ENCODE results near the gene CASQ1. TPM values are rescaled to one million over a fixed set of nuclear protein-coding genes. Genes with fewer than 3 reads are reported as not detected.

Gene CASQ1
- 0.13 TPM for polyA plus RNA-seq (2013)

DNA sequence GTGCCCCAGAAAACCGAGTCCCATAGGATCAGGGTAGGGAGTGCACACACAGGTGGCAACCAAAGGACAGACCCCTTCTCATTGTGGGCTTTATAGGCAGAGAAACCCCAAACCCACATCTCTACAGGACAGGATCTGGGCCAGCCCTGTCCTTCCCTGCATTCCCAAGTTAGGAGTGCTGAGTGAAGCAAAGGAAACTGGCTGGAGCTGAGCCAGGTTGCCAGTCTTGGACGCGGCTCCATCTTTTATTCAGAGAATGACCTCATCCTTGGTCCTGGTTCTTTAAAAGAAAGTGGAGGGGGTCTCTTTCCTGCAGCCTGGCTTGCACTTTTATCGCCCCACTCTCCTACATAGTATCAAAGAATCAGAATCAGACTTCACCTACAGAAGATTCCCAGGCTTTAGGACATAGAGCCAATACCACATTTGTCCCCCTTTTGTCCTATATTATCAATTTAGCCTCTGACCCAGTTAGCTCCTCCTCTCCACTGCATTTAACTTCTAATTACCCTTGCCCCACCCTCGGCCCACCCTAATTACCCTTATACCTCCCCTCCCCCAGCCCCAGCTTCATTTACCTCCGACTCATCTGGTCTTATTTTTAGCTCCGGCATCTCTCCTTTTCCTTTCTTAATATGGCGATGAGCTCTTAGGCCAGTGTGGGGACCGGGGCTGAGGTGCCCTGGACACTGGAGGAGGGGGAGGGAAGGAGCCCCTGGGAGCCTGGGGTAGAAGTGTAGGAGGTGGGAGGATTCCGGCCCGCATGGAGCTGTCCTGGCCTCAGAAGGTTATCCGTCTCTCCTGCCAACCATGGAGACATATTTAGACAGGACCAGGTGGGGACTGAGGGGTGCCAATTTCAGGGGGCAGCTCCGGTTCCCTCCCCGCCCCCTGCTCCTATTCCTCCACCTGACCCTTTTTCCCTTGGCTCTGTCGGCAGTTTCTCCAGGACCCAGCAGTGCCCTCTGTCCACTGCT is at the start of gene CASQ1:
Gene CASQ1, plus strand, starts transcription at position 927 of the 977 bp plus-strand sequence. CDS start 177 bp downstream, outside the sequence.
- DNase-seq, result no peak
- POLR2A ChIA-PET, result interaction anchor here (0.6 kb wide), 1 partner anchor 122 kb away, joined by 3 read pairs; no protein-coding TSS in a partner anchor

DNA sequence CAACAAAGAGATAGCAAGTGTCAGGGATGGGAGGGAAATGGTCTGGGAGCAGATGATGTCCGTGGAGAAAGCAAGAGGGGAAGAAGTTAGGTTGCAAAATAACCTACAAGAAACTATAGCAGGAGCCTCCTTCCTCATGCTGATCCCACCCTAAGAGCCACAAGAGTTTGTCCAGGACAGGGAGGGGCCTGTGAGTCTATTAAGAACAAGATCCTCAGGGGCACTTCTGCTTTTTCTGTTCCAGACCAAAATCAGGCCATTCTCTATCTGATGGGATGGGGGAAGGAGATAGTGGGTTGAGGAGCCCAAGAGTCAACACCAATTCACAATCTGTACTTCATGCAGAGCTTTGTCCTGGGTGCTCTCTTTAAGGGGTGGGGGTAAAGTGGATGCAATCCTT is 46.7 kb upstream of the CASQ1 start:
- WGBS (ENCODE audit: insufficient coverage), result 0% methylated on average over 1 of the region's 1 CpG
- H3K4me3 ChIP-seq (ENCODE audit: control insufficient read depth in 1 of 7, extremely low read depth in 1 of 7, insufficient read depth in 4 of 7, low read depth in 2 of 7, low read length in 6 of 7), result no peak overlapping the region
- H3K27ac ChIP-seq (ENCODE audit: insufficient read depth in 1 of 2, low read depth in 1 of 2, low read length in 2 of 2, poor library complexity in 1 of 2, severe bottlenecking in 2 of 2), result no peak overlapping the region
- peaks cover 0 to 2% (median 0%) of the 10 kb centered on the region in 5 experiments for H3K27me3 ChIP-seq (replicated peaks in 2 of 5; ENCODE audit: control insufficient read depth in 4 of 5, insufficient read depth in 5 of 5, low read length in 4 of 5)
- H3K9me3 ChIP-seq (ENCODE audit: control extremely low read depth in 1 of 5, control insufficient read depth in 4 of 5, insufficient read depth in 2 of 5, low read depth in 1 of 5, low read length in 4 of 5), result no peaks in the 10 kb centered on the region
- ChIA-PET POLR2A (no interaction called here), CTCF (no interaction called here)
- no peaks in the 10 kb centered on the region for H3K36me3 ChIP-seq (ENCODE audit: control insufficient read depth in 4 of 4, insufficient read depth in 4 of 4, low read length in 3 of 4)
- peak; percentile 19 to 70 (median 63) for DNase-seq
- H3K4me1 ChIP-seq (ENCODE audit: control extremely low read depth in 1 of 4, control insufficient read depth in 4 of 4, insufficient read depth in 4 of 4, low read length in 3 of 4), result peaks cover 0 to 10% (median under 1%) of the 10 kb centered on the region in 4 experiments

More for the DNA sequence above, at the start of gene CASQ1:
- no peak within 1 kb of the TSS for H3K4me3 ChIP-seq (ENCODE audit: control insufficient read depth in 1 of 7, extremely low read depth in 1 of 7, insufficient read depth in 4 of 7, low read depth in 2 of 7, low read length in 6 of 7)
- H3K36me3 ChIP-seq (ENCODE audit: control insufficient read depth in 4 of 4, insufficient read depth in 4 of 4, low read length in 3 of 4), result no peaks in the 10 kb centered on the region
- H3K27me3 ChIP-seq (replicated peaks in 2 of 5; ENCODE audit: control insufficient read depth in 4 of 5, insufficient read depth in 5 of 5, low read length in 4 of 5), result peaks cover 0 to 2% (median 0%) of the 10 kb centered on the region in 5 experiments
- 97% methylated on average over 11 of the region's 15 CpGs for WGBS (ENCODE audit: insufficient coverage)
- no peaks in the 10 kb centered on the region for H3K9me3 ChIP-seq (ENCODE audit: control extremely low read depth in 1 of 5, control insufficient read depth in 4 of 5, insufficient read depth in 2 of 5, low read depth in 1 of 5, low read length in 4 of 5)
- CTCF ChIA-PET, result interaction anchor here (1.0 to 8.3 kb wide), 10 partner anchors 14 to 103 kb away, joined by 3 to 95 read pairs (median 18); partner anchors contain the start of gene PEA15
- H3K27ac ChIP-seq (ENCODE audit: insufficient read depth in 1 of 2, low read depth in 1 of 2, low read length in 2 of 2, poor library complexity in 1 of 2, severe bottlenecking in 2 of 2), result no peak within 1 kb of the TSS
- peaks cover 0 to 3% (median 0%) of the 10 kb centered on the region in 4 experiments for H3K4me1 ChIP-seq (ENCODE audit: control extremely low read depth in 1 of 4, control insufficient read depth in 4 of 4, insufficient read depth in 4 of 4, low read length in 3 of 4)

DNA sequence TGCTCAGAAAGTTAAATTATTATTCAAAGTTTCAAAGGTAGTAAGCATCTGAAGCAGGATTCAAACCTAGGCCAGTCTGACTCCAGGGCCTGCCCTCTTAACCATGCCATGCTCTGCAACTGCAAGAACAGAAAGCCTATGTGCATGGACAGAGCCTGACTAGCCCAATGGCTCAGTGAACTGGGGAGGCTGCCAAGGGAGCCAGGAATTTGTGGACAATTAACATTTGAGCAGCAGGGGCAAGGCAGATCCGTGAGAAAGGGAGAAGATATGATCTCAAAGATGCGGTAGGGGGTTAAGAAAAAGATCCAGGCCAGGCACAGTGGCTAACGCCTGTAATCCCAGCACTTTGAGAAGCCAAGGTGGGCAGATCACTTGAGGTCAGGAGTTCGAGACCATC is 45.5 kb upstream of the CASQ1 start:
- CTCF ChIA-PET, result no interaction called here
- WGBS (ENCODE audit: insufficient coverage), result 98% methylated on average over 4 of the region's 4 CpGs

DNA sequence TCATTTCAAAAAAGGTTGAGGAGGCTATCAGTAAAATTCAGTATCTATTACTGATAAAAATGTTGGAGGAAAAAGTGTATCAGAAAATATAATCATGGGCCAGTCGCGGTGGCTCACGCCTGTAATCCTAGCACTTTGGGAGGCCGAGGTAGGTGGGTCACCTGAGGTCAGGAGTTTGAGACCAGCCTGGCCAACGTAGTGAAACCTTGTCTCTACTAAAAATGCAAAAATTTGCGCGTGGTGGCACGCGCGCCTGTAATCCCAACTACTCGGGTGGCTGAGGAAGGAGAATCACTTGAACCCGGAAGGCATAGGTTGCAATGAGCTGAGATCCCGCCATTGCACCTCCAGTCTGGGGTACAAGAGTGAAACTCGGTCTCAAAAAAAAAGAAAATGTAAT is 44.3 kb upstream of the CASQ1 start:
- Histone ChIP-seq H3K27me3 (replicated peaks in 2 of 5; ENCODE audit: control insufficient read depth in 4 of 5, insufficient read depth in 5 of 5, low read length in 4 of 5) (peaks cover 0 to 2% (median 0%) of the 10 kb centered on the region in 5 experiments), H3K4me3 (ENCODE audit: control insufficient read depth in 1 of 7, extremely low read depth in 1 of 7, insufficient read depth in 4 of 7, low read depth in 2 of 7, low read length in 6 of 7) (no peak overlapping the region), H3K27ac (ENCODE audit: insufficient read depth in 1 of 2, low read depth in 1 of 2, low read length in 2 of 2, poor library complexity in 1 of 2, severe bottlenecking in 2 of 2) (no peak overlapping the region), H3K9me3 (ENCODE audit: control extremely low read depth in 1 of 5, control insufficient read depth in 4 of 5, insufficient read depth in 2 of 5, low read depth in 1 of 5, low read length in 4 of 5) (no peaks in the 10 kb centered on the region), H3K4me1 (ENCODE audit: control extremely low read depth in 1 of 4, control insufficient read depth in 4 of 4, insufficient read depth in 4 of 4, low read length in 3 of 4) (peaks cover 0 to 10% (median under 1%) of the 10 kb centered on the region in 4 experiments), H3K36me3 (ENCODE audit: control insufficient read depth in 4 of 4, insufficient read depth in 4 of 4, low read length in 3 of 4) (no peaks in the 10 kb centered on the region)
- CTCF ChIA-PET, result interaction anchor here (1.1 kb wide), 1 partner anchor 37 kb away, joined by 3 read pairs; no protein-coding TSS in a partner anchor
- 97% methylated on average over 12 of the region's 14 CpGs for WGBS (ENCODE audit: insufficient coverage)
- POLR2A ChIA-PET, result no interaction called here
- no peak for DNase-seq

More for the DNA sequence above, 45.5 kb upstream of the CASQ1 start:
- Histone ChIP-seq H3K27me3 (replicated peaks in 2 of 5; ENCODE audit: control insufficient read depth in 4 of 5, insufficient read depth in 5 of 5, low read length in 4 of 5) (peaks cover 0 to 2% (median 0%) of the 10 kb centered on the region in 5 experiments), H3K27ac (ENCODE audit: insufficient read depth in 1 of 2, low read depth in 1 of 2, low read length in 2 of 2, poor library complexity in 1 of 2, severe bottlenecking in 2 of 2) (no peak overlapping the region), H3K36me3 (ENCODE audit: control insufficient read depth in 4 of 4, insufficient read depth in 4 of 4, low read length in 3 of 4) (no peaks in the 10 kb centered on the region), H3K4me1 (ENCODE audit: control extremely low read depth in 1 of 4, control insufficient read depth in 4 of 4, insufficient read depth in 4 of 4, low read length in 3 of 4) (peaks cover 0 to 10% (median under 1%) of the 10 kb centered on the region in 4 experiments), H3K4me3 (ENCODE audit: control insufficient read depth in 1 of 7, extremely low read depth in 1 of 7, insufficient read depth in 4 of 7, low read depth in 2 of 7, low read length in 6 of 7) (no peak overlapping the region), H3K9me3 (ENCODE audit: control extremely low read depth in 1 of 5, control insufficient read depth in 4 of 5, insufficient read depth in 2 of 5, low read depth in 1 of 5, low read length in 4 of 5) (no peaks in the 10 kb centered on the region)
- no peak for DNase-seq
- POLR2A ChIA-PET, result no interaction called here

DNA sequence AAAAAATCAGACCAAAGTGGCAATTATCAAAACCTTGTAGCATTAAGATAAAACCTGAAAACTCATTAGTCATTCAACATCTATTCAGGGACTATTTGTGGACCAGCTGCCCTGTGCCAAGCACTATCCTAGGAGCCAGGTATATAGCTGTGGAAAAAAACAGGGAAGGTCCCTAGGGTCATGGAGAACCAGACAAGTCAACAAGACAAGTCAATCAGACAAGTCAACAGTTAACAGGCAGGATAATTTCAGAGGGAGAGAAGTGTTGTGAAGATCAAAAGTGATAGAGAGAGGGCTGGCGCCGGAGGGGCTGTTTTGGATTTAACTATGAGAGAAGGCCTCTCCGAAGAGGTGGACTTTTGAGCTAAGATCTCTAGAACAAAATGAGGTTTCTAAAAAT is 42.3 kb upstream of the CASQ1 start:
- ChIA-PET POLR2A (no interaction called here), CTCF (interaction anchor here (0.6 to 1.4 kb wide), 5 partner anchors 12 to 148 kb away, joined by 3 to 6 read pairs (median 3); no protein-coding TSS in a partner anchor)
- Histone ChIP-seq H3K27me3 (replicated peaks in 2 of 5; ENCODE audit: control insufficient read depth in 4 of 5, insufficient read depth in 5 of 5, low read length in 4 of 5) (no peaks in the 10 kb centered on the region), H3K4me3 (ENCODE audit: control insufficient read depth in 1 of 7, extremely low read depth in 1 of 7, insufficient read depth in 4 of 7, low read depth in 2 of 7, low read length in 6 of 7) (no peak overlapping the region), H3K27ac (ENCODE audit: insufficient read depth in 1 of 2, low read depth in 1 of 2, low read length in 2 of 2, poor library complexity in 1 of 2, severe bottlenecking in 2 of 2) (no peak overlapping the region), H3K4me1 (ENCODE audit: control extremely low read depth in 1 of 4, control insufficient read depth in 4 of 4, insufficient read depth in 4 of 4, low read length in 3 of 4) (peaks cover 0 to 12% (median under 1%) of the 10 kb centered on the region in 4 experiments), H3K9me3 (ENCODE audit: control extremely low read depth in 1 of 5, control insufficient read depth in 4 of 5, insufficient read depth in 2 of 5, low read depth in 1 of 5, low read length in 4 of 5) (no peaks in the 10 kb centered on the region), H3K36me3 (ENCODE audit: control insufficient read depth in 4 of 4, insufficient read depth in 4 of 4, low read length in 3 of 4) (no peaks in the 10 kb centered on the region)
- no peak for DNase-seq
- 100% methylated on average over 2 of the region's 3 CpGs for WGBS (ENCODE audit: insufficient coverage)

DNA sequence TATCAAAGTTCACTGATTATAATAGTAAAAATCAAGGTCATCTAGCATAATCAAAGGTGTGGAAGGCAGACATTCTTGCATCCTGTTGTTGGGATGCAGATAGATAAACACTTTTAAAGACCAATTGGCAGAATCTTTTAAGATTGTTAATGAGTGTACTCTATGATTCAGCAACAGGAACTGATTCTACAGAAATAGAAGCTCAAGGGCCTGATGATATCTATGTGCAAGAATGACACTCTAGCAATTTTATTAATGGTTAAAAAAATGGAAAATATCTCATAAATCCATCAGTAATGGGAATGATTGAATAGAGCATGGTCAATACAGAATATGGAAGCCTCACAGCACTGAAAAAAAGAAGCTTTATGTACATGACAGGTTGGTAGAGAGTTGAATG is 41.1 kb upstream of the CASQ1 start:
- Histone ChIP-seq H3K4me1 (ENCODE audit: control extremely low read depth in 1 of 4, control insufficient read depth in 4 of 4, insufficient read depth in 4 of 4, low read length in 3 of 4) (peaks cover 0 to 7% (median 0%) of the 10 kb centered on the region in 4 experiments), H3K27ac (ENCODE audit: insufficient read depth in 1 of 2, low read depth in 1 of 2, low read length in 2 of 2, poor library complexity in 1 of 2, severe bottlenecking in 2 of 2) (no peak overlapping the region), H3K27me3 (replicated peaks in 2 of 5; ENCODE audit: control insufficient read depth in 4 of 5, insufficient read depth in 5 of 5, low read length in 4 of 5) (no peaks in the 10 kb centered on the region), H3K36me3 (ENCODE audit: control insufficient read depth in 4 of 4, insufficient read depth in 4 of 4, low read length in 3 of 4) (no peaks in the 10 kb centered on the region), H3K4me3 (ENCODE audit: control insufficient read depth in 1 of 7, extremely low read depth in 1 of 7, insufficient read depth in 4 of 7, low read depth in 2 of 7, low read length in 6 of 7) (no peak overlapping the region), H3K9me3 (ENCODE audit: control extremely low read depth in 1 of 5, control insufficient read depth in 4 of 5, insufficient read depth in 2 of 5, low read depth in 1 of 5, low read length in 4 of 5) (no peaks in the 10 kb centered on the region)
- ChIA-PET CTCF (interaction anchor here (1.1 to 1.4 kb wide), 3 partner anchors 11 to 46 kb away, joined by 3 to 6 read pairs (median 4); no protein-coding TSS in a partner anchor), POLR2A (no interaction called here)
- DNase-seq, result no peak

DNA sequence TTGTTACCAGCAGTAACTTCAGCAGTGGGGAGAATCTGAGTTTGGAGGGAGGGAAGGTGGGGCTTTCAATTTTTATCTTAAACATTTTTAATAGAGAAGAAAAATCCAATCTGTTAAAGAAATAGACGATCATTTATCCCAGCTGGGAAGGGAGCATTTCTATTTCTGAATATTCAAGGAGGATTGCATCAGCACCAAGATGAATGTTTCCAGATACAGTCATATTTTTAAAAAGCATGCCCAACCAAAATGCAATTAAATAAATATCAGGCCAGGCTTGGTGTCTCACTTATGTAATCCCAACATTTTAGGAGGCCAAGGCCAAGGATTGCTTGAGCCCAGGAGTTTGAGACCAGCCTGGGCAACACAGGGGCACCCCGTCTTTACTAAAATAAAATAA is 40.7 kb upstream of the CASQ1 start:
- WGBS (ENCODE audit: insufficient coverage), result 88% methylated on average over 1 of the region's 2 CpGs
- no peaks in the 10 kb centered on the region for H3K9me3 ChIP-seq (ENCODE audit: control extremely low read depth in 1 of 5, control insufficient read depth in 4 of 5, insufficient read depth in 2 of 5, low read depth in 1 of 5, low read length in 4 of 5)
- no peaks in the 10 kb centered on the region for H3K36me3 ChIP-seq (ENCODE audit: control insufficient read depth in 4 of 4, insufficient read depth in 4 of 4, low read length in 3 of 4)
- no peak overlapping the region for H3K4me3 ChIP-seq (ENCODE audit: control insufficient read depth in 1 of 7, extremely low read depth in 1 of 7, insufficient read depth in 4 of 7, low read depth in 2 of 7, low read length in 6 of 7)
- no peak for DNase-seq
- CTCF ChIA-PET, result interaction anchor here (1.1 kb wide), 1 partner anchor 42 kb away, joined by 4 read pairs; no protein-coding TSS in a partner anchor
- peaks cover 0 to 7% (median 0%) of the 10 kb centered on the region in 4 experiments for H3K4me1 ChIP-seq (ENCODE audit: control extremely low read depth in 1 of 4, control insufficient read depth in 4 of 4, insufficient read depth in 4 of 4, low read length in 3 of 4)
- POLR2A ChIA-PET, result no interaction called here
- H3K27me3 ChIP-seq (replicated peaks in 2 of 5; ENCODE audit: control insufficient read depth in 4 of 5, insufficient read depth in 5 of 5, low read length in 4 of 5), result no peaks in the 10 kb centered on the region
- no peak overlapping the region for H3K27ac ChIP-seq (ENCODE audit: insufficient read depth in 1 of 2, low read depth in 1 of 2, low read length in 2 of 2, poor library complexity in 1 of 2, severe bottlenecking in 2 of 2)
